Activated CD8-positive, alpha-beta memory T cell treated with anti-CD3 and anti-CD28 coated beads for 24 hours (primary cell): Measurements from ENCODE around the gene DLG5.

Experiments used
- DNase-seq: peaks from one replicate; pipeline ENCODE4 v3.0.0-alpha.2; 2020

DLG5 gene, protein sequence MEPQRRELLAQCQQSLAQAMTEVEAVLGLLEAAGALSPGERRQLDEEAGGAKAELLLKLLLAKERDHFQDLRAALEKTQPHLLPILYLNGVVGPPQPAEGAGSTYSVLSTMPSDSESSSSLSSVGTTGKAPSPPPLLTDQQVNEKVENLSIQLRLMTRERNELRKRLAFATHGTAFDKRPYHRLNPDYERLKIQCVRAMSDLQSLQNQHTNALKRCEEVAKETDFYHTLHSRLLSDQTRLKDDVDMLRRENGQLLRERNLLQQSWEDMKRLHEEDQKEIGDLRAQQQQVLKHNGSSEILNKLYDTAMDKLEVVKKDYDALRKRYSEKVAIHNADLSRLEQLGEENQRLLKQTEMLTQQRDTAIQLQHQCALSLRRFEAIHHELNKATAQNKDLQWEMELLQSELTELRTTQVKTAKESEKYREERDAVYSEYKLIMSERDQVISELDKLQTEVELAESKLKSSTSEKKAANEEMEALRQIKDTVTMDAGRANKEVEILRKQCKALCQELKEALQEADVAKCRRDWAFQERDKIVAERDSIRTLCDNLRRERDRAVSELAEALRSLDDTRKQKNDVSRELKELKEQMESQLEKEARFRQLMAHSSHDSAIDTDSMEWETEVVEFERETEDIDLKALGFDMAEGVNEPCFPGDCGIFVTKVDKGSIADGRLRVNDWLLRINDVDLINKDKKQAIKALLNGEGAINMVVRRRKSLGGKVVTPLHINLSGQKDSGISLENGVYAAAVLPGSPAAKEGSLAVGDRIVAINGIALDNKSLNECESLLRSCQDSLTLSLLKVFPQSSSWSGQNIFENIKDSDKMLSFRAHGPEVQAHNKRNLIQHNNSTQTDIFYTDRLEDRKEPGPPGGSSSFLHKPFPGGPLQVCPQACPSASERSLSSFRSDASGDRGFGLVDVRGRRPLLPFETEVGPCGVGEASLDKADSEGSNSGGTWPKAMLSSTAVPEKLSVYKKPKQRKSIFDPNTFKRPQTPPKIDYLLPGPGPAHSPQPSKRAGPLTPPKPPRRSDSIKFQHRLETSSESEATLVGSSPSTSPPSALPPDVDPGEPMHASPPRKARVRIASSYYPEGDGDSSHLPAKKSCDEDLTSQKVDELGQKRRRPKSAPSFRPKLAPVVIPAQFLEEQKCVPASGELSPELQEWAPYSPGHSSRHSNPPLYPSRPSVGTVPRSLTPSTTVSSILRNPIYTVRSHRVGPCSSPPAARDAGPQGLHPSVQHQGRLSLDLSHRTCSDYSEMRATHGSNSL (N-terminal part only)

DNA sequence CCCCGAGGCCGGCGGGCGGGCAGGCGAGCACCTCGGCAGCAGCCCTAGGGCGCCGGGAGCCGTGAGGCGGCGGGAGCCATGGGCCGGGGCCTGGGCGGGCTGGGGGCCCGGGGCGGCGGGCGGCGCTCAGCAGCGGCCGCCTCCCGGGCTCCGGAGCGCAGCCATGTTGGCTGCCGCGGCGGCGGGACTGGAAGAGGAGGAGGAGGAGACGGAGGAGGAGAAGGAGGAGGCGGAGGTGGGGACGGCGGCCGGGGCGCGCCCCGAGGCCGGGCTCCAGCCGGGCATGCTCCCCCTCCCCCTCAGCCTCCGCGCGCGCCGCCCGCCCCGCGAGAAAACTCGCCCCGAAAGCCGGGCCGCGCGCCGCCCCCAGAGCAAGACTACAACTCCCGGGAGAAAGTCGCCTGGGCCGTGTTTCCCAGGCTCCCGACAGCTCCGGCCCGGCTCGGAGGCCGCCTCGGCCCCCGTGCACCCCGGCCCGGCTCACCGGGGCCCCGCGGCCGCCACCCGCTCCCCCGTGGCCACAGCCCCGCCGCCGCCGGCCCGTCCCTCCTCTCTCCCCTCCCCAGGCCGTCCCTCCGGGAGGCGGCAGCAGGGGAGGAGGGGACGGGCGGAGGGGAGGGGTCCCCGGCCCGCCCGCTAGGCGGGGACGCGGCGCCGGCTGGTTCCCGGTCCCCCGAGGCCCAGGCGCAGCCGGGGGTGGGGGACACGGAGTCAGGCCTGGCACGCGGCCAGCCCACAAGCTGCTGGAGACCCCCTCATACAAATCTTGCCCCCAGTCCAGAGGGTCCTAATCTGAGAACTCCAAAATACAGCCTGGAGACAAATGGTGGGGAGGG is at the start of gene DLG5:
Gene DLG5, minus strand, starts transcription at position 190 of the 836 bp plus-strand sequence. CDS start 235 bp downstream, outside the sequence.
- DNase-seq = peak; percentile 66

DNA sequence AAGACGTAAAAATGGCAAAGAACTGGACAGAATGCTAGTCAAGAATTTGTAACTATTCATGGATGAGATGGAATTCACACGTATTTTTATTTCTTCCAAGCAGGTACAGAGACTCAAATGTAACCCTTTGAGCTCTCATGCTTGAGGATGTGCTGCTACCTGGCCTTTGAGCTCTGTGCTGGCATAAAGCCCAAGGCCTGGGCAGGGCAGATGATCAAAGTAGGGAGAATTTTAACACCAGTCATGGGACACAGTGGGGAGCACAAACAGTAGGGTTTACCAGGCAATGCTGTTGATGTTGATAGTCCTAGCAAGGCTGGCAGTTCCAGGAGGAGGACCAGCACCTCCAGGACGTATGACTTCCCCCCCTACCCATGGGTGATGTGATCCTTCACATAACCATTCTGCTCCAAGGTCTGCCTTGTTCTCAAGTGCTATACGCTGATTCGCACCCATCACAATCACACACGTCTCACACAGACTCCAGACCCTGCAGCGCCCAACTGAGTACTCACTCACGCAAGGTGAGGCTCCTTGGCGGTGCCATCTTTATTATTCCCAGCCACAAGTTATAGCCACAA is 48.6 kb upstream of the DLG5 start:
- DNase-seq = no peak

DNA sequence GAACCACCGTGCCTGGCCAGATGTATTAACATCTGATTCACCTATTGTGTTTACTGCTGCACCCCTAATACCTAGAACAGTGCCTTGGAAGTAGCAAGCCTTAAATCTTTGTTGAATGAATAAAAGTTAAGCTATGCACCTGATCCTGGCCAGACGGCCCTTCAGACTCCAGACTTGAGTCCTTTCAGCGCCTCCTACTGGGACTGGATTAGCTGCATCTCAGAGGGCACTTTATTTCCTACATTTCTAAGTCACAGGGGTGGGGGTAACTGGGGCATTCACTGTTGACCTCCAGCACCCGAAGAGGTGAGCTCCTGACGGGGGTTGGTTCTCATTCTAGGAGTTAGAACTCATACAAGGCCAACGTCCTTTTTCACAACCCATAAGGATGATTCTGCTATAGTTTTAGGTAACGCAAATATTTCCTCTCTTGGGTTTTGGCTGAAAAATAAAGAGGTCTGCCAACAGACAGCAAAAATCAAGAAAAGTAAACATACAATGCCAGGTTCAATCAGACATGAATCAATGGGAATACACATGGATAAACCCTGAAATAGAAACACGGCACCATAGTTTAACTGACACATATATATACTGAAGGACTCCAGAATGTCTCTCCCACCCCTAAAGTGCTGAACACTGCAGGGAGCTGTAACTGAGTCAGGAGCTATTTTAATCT is 48.0 kb upstream of the DLG5 start:
- no peak for DNase-seq

DNA sequence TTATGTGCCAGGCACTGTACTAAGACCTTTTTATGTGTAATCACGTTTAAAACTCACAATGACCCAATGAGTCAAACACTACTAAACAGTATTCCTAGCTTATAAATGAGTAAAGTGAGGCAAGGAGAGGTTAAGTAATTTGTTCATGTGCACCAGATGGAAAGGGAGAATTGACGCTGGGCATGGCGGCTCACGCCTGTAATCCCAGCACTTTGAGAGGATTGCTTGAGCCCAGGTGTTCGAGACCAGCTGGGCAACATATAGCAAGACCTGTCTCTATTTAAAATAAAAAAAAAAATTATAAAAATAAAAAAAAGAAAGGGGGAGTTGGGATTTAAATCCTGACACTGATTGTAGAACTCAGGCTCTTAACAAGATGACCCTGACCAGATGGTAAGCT is 46.7 kb upstream of the DLG5 start:
- DNase-seq = no peak

DNA sequence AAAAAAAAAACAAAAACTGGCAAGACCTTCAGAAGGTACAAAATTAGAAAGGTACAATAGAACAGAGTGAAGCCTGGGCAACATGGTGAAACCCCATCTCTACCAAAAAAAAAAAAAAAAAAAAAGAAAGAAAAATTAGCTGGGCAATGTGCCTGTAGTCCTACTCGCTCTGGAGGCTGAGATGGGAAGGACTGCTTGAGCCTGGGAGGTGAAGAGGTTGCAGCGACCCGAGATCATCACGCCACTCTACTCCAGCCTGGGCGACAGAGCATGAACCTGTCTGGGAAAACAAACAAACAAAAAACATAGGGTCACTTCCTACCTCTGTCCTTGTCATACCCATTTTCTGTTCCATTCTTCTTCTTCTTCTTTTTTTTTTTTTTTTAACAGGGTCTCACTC is 45.6 kb upstream of the DLG5 start:
- no peak for DNase-seq

DNA sequence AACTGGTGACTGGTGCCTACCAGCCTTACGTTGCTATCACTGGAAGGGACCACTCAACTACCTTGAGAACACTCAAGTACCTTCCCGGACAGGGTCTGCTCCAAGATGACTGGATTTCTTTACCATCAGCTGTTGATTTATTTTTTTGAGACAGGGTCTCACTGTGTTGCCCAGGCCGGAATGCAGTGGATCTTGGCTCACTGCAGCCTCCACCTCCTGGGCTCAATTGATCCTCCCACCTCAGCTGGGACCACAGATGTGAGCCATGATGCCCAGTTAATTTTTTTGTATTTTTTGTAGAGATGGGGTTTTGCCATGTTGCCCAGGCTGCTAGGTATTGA is 45.2 kb upstream of the DLG5 start:
- DNase-seq = no peak

DNA sequence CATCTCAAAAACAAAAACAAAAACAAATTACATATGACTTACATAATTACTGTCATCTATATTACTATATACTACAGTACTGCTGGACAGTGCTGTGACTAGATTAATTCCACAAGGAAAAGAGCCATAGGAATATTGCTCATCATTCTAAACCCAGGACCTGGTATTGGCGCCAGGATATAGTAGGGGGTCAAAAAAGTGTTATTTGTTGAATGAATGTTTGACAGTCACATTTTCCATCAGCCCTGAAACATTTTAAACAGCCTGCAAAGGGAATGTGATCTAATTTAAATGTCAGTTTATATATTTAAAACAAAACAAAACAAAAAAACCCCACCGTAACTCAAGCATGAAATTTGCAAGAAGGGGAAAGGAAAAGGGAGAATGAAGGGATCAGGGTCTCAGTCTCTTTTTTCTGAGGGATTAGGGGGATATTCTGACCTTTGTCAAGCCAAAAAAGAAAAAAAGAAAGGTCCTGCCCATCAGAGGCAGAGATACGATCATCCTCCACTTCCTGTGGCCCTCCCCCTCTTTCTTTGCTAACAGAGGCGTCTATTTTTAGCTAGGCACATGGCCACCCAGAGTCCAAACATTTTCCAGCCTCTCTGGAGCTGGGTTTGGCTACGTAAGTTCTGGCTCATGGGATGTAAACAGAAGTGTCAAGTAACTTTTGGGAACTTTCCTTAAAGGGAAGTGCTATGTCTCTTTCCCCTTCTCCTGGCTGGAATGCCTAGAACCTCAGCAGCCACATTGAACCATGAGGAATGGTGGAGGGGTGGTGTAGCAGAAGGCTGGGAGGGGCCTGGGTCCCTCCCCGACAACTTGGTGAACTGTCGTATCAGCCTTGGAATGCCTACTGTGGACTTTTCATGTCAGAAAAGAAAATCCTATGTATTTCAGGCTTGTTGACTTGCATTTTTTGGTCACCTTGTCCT is 44.6 kb upstream of the DLG5 start:
- DNase-seq = no peak

DNA sequence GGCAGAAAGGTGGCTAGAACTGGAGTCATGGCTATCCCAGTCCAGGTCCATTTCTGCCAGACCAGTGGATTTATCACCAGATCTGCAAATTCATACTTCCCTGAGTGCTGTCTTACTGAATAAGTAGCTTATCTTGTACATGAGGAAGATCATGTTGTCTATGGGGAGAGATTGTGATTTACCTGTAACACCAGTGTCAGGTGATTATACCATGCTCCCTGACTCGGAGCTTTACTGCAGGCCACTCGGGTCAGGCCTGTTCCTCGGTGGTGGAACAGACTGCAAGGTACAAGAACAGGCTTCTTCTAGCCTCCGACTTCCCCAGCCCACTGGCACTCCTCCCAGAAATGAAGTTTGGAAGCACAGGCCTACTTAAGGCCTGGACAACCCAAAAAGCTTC is 42.6 kb upstream of the DLG5 start:
- no peak for DNase-seq

DNA sequence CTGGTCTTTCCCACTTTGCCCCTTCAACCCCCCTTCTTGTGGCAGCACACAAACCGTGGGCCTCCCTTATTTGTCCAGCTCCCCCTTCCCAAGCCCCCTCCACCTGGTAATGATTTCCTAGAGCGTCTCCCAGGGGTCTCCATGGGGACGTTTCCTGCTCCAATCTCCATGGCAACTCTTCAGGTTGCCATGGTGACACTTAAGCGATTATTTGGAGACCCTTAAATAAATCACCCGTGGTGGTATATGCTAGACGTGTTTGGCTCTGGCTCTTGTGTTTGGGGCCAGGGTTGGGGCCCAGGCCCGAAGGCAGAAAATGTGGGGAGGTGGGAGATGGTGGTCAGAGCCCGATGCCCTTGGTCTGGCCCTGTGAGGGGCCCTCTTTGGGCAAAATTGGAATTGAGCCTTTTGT is 41.1 kb upstream of the DLG5 start:
- DNase-seq = no peak

DNA sequence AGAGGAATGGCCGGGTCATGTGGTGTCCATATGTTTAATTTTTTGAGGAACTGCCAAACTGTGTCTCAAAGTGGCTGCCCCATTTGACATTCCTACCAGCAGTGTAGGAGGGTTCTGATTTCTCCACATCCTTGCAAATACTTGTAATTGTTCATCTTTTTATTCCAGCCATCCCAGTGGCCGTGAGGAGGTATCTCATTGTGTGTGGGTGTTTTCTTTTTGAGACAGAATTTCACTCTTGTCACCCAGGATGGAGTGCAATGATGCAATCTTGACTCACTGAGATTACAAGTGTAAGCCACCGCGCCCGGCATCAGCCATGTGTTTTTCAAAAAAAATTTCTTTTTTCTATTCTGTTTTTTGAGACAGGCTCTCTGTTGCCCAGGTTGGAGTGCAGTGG is 38.7 kb upstream of the DLG5 start:
- no peak for DNase-seq

DNA sequence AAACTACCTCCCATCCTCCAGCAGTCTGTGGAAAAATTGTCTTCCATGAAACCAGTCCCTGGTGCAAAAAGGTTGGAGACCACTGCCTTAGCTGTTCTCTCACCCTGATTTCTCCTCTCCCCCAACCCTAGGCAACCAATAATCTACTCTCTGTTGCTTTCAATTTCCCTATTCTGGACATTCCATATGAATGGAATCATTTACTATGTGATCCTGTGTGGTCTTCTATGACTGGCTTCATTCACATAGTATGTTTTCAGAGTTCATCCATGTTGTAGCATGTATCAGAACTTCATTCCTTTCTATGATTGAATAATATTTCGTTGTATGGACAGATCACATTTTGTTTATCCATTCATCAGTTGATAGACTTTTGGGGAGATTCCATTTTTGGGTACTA is 38.3 kb upstream of the DLG5 start:
- DNase-seq = no peak

DNA sequence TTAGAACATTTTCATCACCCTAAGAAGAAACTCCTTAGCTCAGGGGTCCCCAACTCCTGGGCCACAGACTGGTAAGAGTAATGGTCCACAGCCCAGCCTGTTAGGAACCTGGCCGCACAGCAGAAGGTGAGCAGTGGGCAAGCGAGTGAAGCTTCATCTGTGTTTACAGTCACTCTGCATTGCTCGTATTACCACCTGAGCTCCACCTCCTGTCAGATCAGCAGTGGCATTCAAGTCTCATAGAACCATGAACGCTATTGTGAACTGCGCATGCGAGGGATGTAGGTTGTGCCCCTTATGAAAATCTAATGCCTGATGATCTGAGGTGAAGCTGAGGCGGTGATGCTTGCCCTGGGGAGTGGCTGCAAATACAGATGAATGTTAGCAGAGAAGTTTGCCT is 37.3 kb upstream of the DLG5 start:
- no peak for DNase-seq

DNA sequence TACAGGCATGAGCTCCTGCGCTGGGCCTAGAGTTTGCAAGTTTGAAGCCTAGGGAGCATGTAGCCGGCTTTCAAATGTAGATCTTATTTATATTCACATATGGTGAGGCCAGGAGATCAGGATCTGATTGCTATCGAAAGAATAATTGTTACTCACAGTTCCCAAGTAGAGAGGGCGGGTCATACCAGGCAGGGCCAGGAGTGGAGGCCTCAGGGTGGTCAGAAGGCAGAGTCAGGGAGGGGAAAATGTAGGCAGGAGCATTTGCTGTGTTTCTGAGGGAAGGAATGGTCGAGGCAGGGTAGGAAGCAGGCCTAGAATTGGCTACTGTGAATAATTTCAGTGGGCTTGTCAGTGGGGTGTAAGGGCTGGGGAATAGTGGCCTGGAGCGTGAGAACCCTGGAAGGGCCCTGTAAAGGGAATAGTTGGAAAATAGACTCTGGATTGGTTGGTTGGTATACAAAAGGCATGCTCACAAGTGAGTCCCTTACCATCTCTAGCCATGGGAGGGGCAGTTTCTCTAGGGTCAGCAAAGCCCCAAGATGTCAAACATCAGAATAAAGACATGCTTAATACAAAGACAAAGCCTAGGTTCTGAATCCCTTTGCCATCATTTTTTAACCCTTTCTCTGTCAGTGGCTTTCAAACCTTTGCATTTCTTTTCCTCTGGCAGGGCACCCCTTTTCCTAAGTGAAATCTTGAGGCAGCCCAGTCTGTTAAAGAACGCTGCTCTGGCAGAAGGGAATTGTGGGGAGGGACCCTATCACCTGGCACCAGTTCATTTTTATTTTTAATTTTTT is 36.0 kb upstream of the DLG5 start:
- no peak for DNase-seq

DNA sequence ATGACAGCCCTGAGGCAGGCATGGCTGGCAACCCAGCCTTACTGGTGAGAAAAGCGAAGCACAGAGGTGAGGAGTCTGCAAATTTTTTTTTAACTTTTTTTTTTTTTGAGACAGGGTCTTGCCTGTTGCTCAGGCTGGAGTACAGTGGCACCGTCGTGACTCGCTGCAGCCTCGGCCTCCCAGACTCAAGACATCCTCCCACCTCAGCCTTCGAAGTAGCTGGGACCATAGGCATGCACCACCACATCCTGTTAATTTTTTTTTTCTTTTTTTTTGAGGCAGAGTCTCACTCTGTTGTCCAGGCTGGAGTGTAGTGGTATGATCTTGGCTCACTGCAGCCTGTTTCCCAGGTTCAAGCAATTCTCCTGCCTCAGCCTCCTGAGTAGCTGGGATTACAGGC is 35.1 kb upstream of the DLG5 start:
- no peak for DNase-seq

DNA sequence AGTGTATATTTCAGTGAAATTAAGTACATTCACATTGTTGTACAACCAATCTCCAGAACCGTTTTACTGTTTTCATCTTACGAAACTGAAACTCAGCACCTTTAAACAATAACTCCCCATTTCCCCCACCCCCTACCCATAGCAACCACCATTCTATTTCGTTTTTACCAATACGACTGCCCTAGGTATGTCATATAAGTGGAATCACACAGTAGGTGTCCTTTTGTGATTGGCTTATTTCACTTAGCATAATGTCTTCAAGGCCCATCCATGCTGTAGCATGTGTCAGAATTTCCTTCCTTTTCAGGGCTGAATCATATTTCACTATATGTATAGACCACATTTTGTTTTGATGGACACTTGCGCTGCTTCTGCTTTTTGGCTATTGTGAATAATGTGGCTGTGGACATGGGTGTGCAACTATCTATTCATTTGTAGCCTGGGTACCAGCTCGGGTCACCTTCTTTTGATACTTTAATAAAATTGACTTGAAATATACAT is 34.3 kb upstream of the DLG5 start:
- no peak for DNase-seq

DNA sequence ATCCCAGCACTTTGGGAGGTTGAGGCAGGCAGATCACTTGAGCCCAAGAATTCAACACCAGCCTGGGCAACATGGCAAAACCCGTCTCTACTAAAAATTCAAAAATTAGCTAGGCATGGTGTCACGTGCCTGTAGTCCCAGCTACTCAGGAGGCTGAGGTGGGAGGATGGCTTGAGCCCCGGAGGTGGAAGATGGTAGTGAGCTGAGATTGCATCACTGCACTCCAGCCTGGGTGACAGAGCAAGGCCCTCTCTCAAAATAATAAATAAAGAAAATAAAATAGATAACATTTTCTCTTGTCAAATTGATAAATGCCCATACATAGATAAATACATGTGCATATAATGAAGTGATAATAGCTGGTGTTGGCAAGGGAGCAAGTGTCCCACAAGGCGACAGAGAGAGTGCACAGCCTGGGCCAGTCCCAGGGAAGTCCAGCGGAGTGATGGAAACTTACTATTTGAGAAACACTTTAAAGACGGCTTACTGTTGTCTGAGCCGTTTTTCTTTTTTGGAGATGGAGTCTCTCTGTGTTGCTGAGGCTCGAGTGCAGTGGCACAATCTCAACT is 33.4 kb upstream of the DLG5 start:
- DNase-seq = no peak

DNA sequence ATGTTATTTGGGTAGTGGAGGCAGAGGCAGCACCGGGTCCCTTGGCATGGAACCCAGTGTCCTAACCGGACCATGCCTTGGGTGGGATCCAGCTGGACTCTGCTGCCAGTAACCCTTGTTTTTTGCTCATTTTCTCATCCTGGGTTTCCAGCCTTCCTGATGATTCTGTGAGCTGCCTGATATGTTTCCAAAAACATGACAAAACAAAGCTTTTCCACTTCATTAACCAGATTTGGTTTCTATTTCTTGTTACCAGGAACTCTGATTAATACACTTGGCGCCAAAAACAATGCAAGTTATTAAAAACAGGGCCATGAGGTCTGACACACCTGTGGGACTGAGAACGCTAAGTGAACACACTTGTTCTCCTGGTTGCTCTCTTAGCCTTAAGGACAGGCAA is 32.8 kb upstream of the DLG5 start:
- DNase-seq = no peak

DNA sequence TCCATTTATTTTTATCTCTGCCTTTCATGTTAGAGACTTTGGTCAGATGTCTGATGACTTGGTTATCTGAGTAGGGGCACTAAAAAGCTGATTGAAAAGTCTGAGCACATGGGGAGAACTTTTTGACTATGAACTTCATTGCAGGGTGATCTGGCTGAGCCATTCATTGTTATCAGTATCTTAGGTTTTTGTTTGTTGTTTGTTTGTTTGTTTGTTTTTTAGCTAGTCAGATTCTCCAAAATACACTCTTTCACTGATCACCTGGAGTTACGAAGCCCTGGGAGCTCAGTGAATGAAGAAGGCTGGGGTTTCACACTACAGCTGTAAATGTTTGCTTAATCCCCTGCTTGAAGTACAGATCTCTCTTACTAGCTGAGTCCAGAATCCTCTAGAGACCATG is 28.6 kb upstream of the DLG5 start:
- DNase-seq = no peak

DNA sequence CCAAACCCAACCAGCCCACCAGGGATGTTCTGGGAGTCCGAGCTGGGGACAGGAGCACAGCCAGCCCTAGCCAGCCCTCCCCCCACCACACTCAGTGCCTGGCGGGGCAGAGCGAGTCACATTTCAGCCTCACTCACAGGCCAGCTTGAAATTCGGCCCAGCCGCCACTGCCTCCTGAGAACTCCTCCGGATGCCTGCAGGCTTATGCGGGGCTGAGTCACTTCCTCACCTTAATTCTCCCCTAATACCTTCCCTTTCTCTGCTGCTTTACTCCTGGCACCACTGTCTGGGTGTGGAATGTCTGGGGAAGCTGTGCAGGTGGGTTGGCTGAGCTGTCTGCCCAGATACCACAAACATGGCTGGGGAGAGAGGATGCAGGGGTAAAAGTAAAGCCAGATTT is 22.6 kb upstream of the DLG5 start:
- DNase-seq = no peak
